Osteocyte (in vitro differentiated cells): ENCODE data around the gene RNPEPL1. TPM values are rescaled to one million over a fixed set of nuclear protein-coding genes. Genes with fewer than 3 reads are reported as not detected.

ENCODE experiments used
- DNase-seq: peaks from one replicate; pipeline ENCODE4 v3.0.0; 2021; ENCODE audit warnings: mixed read lengths; ENCODE audit not compliant: unreplicated experiment; ENCODE audit errors: extremely low spot score
- H3K27ac Mint-ChIP-seq: one replicate; pipeline ENCODE4 v1.8.0; 2021; ENCODE audit warnings: mild to moderate bottlenecking, mixed read lengths; ENCODE audit not compliant: unreplicated experiment
- H3K27me3 Mint-ChIP-seq: one replicate; pipeline ENCODE4 v1.8.0; 2021; ENCODE audit warnings: mixed read lengths; ENCODE audit not compliant: unreplicated experiment
- H3K36me3 Mint-ChIP-seq: one replicate; pipeline ENCODE4 v1.8.0; 2021; ENCODE audit warnings: mixed read lengths; ENCODE audit not compliant: unreplicated experiment
- H3K4me1 Mint-ChIP-seq: one replicate; pipeline ENCODE4 v1.8.0; 2021; ENCODE audit warnings: mixed read lengths; ENCODE audit not compliant: unreplicated experiment
- H3K4me3 Mint-ChIP-seq: one replicate; pipeline ENCODE4 v1.8.0; 2021; ENCODE audit warnings: mild to moderate bottlenecking, moderate library complexity, mixed read lengths; ENCODE audit not compliant: unreplicated experiment
- H3K9me3 Mint-ChIP-seq: one replicate; pipeline ENCODE4 v1.8.0; 2021; ENCODE audit warnings: mixed read lengths; ENCODE audit not compliant: unreplicated experiment
- CTCF ChIP-seq: fragments of 200-600 bp; sonication (generic); IDR thresholded peaks from 2 replicates; pipeline ENCODE4 v1.5.0; 2021; ENCODE audit warnings: antibody characterized with exemption, mild to moderate bottlenecking, moderate library complexity
- long read RNA-seq: library from polyadenylated mRNA; unstranded; transcript quantifications from one replicate; pipeline ENCODE4 v2.0.0, GENCODE V29; 2021
- total RNA-seq: library from RNA; stranded (reverse); gene quantifications from 2 replicates; pipeline ENCODE4 v1.2.1, GENCODE V29; 2021

Gene RNPEPL1, protein sequence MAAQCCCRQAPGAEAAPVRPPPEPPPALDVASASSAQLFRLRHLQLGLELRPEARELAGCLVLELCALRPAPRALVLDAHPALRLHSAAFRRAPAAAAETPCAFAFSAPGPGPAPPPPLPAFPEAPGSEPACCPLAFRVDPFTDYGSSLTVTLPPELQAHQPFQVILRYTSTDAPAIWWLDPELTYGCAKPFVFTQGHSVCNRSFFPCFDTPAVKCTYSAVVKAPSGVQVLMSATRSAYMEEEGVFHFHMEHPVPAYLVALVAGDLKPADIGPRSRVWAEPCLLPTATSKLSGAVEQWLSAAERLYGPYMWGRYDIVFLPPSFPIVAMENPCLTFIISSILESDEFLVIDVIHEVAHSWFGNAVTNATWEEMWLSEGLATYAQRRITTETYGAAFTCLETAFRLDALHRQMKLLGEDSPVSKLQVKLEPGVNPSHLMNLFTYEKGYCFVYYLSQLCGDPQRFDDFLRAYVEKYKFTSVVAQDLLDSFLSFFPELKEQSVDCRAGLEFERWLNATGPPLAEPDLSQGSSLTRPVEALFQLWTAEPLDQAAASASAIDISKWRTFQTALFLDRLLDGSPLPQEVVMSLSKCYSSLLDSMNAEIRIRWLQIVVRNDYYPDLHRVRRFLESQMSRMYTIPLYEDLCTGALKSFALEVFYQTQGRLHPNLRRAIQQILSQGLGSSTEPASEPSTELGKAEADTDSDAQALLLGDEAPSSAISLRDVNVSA
- 56.5 and 64.0 TPM in 2 replicates for total RNA-seq
- long read RNA-seq, partial matches to known transcripts: 1 of 1 reads
- long read RNA-seq, other reads (novel, unspliced or antisense): 0 of 1 reads

GRCh38 chr2:240567872-240568677 is at the start of gene RNPEPL1:
Gene RNPEPL1, plus strand, starts transcription at chr2:240568484. Its CDS starts 103 bp downstream, at chr2:240568587.
- peaks cover 41% of the 10 kb centered on the region for H3K4me1 Mint-ChIP-seq
- H3K4me3 Mint-ChIP-seq: peak within 1 kb of the TSS; percentile 86
- H3K36me3 Mint-ChIP-seq: no peaks in the 10 kb centered on the region
- peak; percentile 19 for TF ChIP-seq CTCF
- DNase-seq: peak; percentile 84
- peak within 1 kb of the TSS; percentile 84 for H3K27ac Mint-ChIP-seq
- H3K9me3 Mint-ChIP-seq: no peaks in the 10 kb centered on the region
- H3K27me3 Mint-ChIP-seq: no peaks in the 10 kb centered on the region

DNA sequence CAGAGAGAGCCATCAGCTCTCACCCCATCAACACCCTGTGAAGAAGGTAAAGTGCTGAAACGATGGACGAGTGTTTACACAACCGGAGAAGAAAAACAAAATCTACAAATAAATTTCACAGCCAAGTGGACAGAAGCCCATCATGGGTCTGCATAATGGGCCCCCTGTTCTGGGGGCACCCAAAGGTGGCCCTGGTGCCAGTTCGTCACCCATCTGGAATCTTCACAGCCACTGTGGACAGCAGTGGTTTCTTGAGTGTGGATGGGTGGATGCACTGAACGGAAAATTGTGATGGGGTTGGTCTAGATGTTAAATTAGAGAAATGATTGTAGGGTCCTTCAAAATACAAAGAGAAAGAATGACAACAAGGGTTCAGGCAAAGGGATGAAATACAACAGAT is 49.3 kb upstream of the RNPEPL1 start:
- no peak for DNase-seq
- no peak overlapping the region for H3K27ac Mint-ChIP-seq
- H3K36me3 Mint-ChIP-seq: peaks cover 16% of the 10 kb centered on the region
- no peaks in the 10 kb centered on the region for H3K9me3 Mint-ChIP-seq
- no peak for TF ChIP-seq CTCF
- peaks cover 2% of the 10 kb centered on the region for H3K4me1 Mint-ChIP-seq
- H3K27me3 Mint-ChIP-seq: no peaks in the 10 kb centered on the region
- no peak overlapping the region for H3K4me3 Mint-ChIP-seq

- no peak for TF ChIP-seq CTCF
- H3K27ac Mint-ChIP-seq: no peak overlapping the region
- H3K27me3 Mint-ChIP-seq: no peaks in the 10 kb centered on the region
- H3K4me3 Mint-ChIP-seq: no peak overlapping the region
- no peaks in the 10 kb centered on the region for H3K9me3 Mint-ChIP-seq
- DNase-seq: peak; percentile 76
- H3K4me1 Mint-ChIP-seq: no peaks in the 10 kb centered on the region
- peaks cover 21% of the 10 kb centered on the region for H3K36me3 Mint-ChIP-seq
Measured at GRCh38 chr2:240519396-240520129, 48.7 kb upstream of the RNPEPL1 start.

GRCh38 chr2:240520130-240520973 is 47.9 kb upstream of the RNPEPL1 start:
- Mint-ChIP-seq H3K36me3 (peaks cover 29% of the 10 kb centered on the region), H3K4me1 (no peaks in the 10 kb centered on the region)
- TF ChIP-seq CTCF: no peak

More at GRCh38 chr2:240520130-240520973, 47.9 kb upstream of the RNPEPL1 start:
- peak; percentile 83 for DNase-seq
- Mint-ChIP-seq H3K9me3 (peaks cover 6% of the 10 kb centered on the region), H3K27ac (no peak overlapping the region), H3K4me3 (no peak overlapping the region), H3K27me3 (no peaks in the 10 kb centered on the region)
